ENCODE measurements around the gene CNNM1.

Gene CNNM1

DNA sequence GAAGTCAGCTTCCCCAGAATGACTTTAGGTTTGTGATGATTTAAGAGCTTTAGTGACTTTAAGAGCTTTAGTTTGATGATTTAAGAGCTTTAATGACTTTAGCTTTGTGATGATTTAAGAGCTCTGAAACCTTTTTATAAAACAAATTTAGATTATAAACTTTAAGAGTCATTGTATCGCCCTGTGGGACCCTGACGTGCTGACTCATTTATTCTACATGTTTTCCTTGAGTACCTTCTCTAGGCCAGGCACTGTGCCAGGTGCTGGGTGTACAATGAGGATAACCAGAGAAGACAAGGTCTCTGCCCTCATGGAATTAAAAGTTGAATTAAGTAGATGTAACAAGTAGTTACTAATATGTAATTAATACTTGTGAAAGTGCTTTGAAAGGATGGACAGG, 45.4 kb downstream of the CNNM1 start:
- Histone ChIP-seq H3K36me3 (no peaks in the 10 kb centered on the region), H3K27ac (no peak overlapping the region), H3K9me3 (ENCODE audit: severe bottlenecking) (no peaks in the 10 kb centered on the region), H3K4me3 (ENCODE audit: low read depth, low read length) (no peak overlapping the region), H3K27me3 (ENCODE audit: insufficient read depth, low read depth, severe bottlenecking) (no peaks in the 10 kb centered on the region)
- DNase-seq = no peak
- TF ChIP-seq, protein P1, sequence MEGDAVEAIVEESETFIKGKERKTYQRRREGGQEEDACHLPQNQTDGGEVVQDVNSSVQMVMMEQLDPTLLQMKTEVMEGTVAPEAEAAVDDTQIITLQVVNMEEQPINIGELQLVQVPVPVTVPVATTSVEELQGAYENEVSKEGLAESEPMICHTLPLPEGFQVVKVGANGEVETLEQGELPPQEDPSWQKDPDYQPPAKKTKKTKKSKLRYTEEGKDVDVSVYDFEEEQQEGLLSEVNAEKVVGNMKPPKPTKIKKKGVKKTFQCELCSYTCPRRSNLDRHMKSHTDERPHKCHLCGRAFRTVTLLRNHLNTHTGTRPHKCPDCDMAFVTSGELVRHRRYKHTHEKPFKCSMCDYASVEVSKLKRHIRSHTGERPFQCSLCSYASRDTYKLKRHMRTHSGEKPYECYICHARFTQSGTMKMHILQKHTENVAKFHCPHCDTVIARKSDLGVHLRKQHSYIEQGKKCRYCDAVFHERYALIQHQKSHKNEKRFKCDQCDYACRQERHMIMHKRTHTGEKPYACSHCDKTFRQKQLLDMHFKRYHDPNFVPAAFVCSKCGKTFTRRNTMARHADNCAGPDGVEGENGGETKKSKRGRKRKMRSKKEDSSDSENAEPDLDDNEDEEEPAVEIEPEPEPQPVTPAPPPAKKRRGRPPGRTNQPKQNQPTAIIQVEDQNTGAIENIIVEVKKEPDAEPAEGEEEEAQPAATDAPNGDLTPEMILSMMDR (IDR thresholded peaks at IDR 0.05; ENCODE audit: low read depth, low read length) = no peak

DNA sequence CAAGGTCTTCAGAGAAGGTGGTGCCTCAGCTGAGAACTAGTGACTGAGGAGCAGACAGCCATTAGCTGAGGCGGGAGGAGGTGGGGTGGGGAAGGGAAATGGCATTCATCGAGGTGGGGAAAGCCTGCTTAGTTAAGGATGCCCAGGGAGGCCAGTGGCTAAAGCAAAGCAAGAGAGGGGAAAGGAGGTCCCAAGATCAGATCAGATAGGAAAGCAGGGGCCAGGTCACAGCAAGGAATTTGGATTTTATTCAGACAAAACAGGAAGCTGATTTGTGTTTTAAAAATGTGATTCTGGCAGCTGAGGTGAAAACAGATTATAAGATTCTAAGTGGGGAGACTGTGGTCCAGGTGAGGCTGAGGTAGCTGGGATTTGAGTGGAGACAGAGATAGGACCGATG, 45.8 kb downstream of the CNNM1 start:
- H3K36me3 ChIP-seq = no peaks in the 10 kb centered on the region
- H3K9me3 ChIP-seq (ENCODE audit: severe bottlenecking) = no peaks in the 10 kb centered on the region
- no peak overlapping the region for H3K4me3 ChIP-seq (ENCODE audit: low read depth, low read length)
- TF ChIP-seq, protein P1 (IDR thresholded peaks at IDR 0.05; ENCODE audit: low read depth, low read length) = no peak
- H3K27ac ChIP-seq = no peak overlapping the region
- DNase-seq = no peak
- no peaks in the 10 kb centered on the region for H3K27me3 ChIP-seq (ENCODE audit: insufficient read depth, low read depth, severe bottlenecking)

DNA sequence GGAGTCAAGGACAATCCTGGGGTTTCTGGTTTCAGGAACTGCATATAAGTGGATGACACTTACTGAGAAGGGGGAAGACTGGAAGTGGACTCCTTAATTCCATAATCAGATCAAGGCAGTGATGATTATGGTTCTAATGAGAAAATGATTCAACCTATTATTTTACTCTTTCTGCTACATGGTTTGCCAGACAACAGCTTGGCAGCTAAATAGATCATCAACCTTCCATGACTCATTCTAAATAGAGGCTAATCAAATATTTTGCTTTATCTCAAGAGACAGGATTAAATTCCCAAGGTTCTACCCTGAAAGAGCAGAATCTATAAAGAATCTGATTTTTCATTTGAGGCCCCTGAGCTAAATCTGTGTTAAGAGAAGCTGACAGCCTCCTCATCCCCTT, 46.3 kb downstream of the CNNM1 start:
- Histone ChIP-seq H3K4me3 (ENCODE audit: low read depth, low read length) (no peak overlapping the region), H3K27me3 (ENCODE audit: insufficient read depth, low read depth, severe bottlenecking) (no peaks in the 10 kb centered on the region)
- TF ChIP-seq, protein P1 (IDR thresholded peaks at IDR 0.05; ENCODE audit: low read depth, low read length) = no peak

DNA sequence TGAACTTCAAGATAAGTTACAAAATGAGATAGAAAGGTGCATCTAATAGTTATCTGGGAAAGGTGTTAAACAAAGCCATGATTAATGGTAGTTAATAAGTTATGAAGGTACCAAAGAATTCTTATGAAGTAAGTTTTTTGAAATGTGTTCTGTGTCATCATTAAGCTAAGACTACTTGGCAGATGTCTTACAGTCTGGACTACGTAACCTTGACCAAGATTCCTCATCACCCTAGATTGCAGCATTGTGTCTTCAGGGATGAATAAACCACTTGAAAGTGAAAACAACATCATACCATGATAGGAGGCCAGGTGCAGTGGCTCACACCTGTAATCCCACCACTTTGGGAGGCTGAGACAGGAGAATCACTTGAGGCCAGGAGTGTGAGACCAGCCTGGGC, 53.0 kb downstream of the CNNM1 start:
- Histone ChIP-seq H3K4me3 (ENCODE audit: low read depth, low read length) (no peak overlapping the region), H3K9me3 (ENCODE audit: severe bottlenecking) (no peaks in the 10 kb centered on the region), H3K27me3 (ENCODE audit: insufficient read depth, low read depth, severe bottlenecking) (no peaks in the 10 kb centered on the region), H3K36me3 (no peaks in the 10 kb centered on the region), H3K27ac (no peak overlapping the region)
- TF ChIP-seq, protein P1 (IDR thresholded peaks at IDR 0.05; ENCODE audit: low read depth, low read length) = no peak
- no peak for DNase-seq

More for the DNA sequence above, 46.3 kb downstream of the CNNM1 start:
- H3K9me3 ChIP-seq (ENCODE audit: severe bottlenecking) = no peaks in the 10 kb centered on the region
- no peak for DNase-seq
- H3K27ac ChIP-seq = no peak overlapping the region
- H3K36me3 ChIP-seq = no peaks in the 10 kb centered on the region

DNA sequence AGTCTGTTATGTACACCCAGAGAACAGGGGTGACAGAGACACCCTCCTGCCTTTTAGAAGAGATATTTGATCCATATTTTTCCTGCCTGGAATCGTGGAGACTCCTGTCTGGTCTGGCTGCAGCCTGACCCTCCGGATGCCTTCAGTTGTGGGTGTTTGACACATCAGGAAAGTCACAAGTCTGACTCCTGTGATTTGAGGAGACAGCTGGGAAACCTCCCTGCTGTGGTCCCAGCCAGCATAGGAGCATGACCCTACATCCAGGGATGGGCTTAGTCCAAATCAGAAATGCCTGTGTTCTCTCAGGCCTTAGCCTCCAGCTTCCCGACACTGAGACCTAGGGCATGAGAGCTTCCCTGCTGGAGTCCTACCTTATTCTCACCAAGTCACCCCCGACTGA, 57.9 kb downstream of the CNNM1 start:
- Histone ChIP-seq H3K9me3 (ENCODE audit: severe bottlenecking) (no peaks in the 10 kb centered on the region), H3K27ac (no peak overlapping the region), H3K36me3 (no peaks in the 10 kb centered on the region), H3K4me3 (ENCODE audit: low read depth, low read length) (no peak overlapping the region), H3K27me3 (ENCODE audit: insufficient read depth, low read depth, severe bottlenecking) (no peaks in the 10 kb centered on the region)
- no peak for DNase-seq
- TF ChIP-seq, protein P1 (IDR thresholded peaks at IDR 0.05; ENCODE audit: low read depth, low read length) = no peak

DNA sequence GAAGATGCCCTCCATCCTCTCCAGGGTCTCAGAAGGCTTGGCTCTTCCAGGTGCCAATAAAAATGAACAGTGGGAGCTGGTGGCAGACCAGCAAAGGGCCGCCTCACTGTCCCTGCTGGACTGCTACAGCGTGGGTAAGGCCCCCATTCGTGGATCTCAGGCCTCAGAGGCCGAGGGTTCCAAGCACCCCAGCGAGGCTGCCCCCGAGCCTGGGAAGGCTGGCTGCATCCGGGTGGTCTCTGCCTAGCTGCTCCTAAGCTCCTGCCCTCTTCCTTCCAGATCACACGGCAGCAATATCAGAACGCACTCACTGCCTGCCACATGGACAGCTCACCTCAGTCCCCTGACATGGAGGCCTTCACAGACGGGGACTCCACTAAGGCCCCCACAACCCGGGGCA, 58.4 kb downstream of the CNNM1 start:
- Histone ChIP-seq H3K4me3 (ENCODE audit: low read depth, low read length) (no peak overlapping the region), H3K27ac (no peak overlapping the region), H3K27me3 (ENCODE audit: insufficient read depth, low read depth, severe bottlenecking) (no peaks in the 10 kb centered on the region), H3K36me3 (no peaks in the 10 kb centered on the region), H3K9me3 (ENCODE audit: severe bottlenecking) (no peaks in the 10 kb centered on the region)
- TF ChIP-seq, protein P1 (IDR thresholded peaks at IDR 0.05; ENCODE audit: low read depth, low read length) = no peak
- no peak for DNase-seq
